HPDE6-E6E7 (cell line): Measurements from ENCODE around the gene KLK7.
"Not testable (repeated sequence)": the region's sequence is repeated elsewhere in the genome, so short reads cannot be mapped to it uniquely, and the experiment has no call there.

ENCODE experiments used
- DNase-seq: peaks from one replicate; pipeline ENCODE4 v3.0.0; 2011; ENCODE audit warnings: missing footprints; ENCODE audit errors: extremely low spot score

Gene KLK7

GRCh38 chr19:51010066-51010795 is 26.5 kb upstream of the KLK7 start:
- no peak for DNase-seq

- no peak for DNase-seq
These were observed 25.6 kb upstream of the KLK7 start for GRCh38 chr19:51009061-51009891.

GRCh38 chr19:51007488-51007887 is 23.8 kb upstream of the KLK7 start:
- DNase-seq: no peak

GRCh38 chr19:51006406-51006805 is 22.7 kb upstream of the KLK7 start:
- no peak for DNase-seq

DNA sequence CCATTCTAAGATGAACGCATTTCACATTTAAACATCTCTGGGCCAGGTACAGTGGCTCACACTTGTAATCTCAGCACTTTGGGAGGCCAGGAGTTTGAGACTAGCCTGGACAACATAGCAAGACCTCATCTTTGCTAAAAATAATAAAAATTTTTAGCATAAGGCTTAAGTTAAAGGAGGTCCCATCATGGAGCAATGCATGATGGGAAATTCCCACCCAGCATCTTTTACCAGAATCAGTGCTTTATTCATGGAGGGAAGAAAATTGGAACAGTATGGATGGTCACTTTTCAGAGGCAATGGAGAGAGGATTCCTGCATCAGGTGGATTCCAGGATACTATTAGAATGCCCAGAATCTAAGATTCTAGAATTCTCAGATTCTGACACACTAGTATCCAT is 21.5 kb upstream of the KLK7 start:
- DNase-seq: no peak

DNA sequence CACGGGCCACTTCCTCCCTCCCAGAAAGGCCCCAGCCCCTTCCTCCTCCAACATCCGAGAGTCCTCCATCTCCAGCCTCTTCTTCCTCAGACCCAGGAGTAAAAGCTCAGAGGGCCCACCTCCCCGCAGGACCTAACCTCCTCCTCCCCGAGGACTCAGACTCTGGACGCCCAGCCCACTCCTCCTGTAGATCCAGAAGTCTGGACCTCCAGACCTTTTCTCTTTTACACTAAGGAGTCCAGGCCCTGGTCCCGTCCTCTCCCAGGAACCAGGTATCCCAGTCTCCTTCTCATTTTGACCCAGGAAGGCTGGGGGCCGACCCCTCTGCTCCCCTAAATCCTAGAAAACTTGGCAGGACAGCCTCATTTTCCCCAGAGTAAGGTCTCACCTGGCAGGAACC is 19.6 kb upstream of the KLK7 start:
- no peak for DNase-seq

- DNase-seq: no peak
These were observed 19.0 kb upstream of the KLK7 start for GRCh38 chr19:51002542-51003311.

GRCh38 chr19:51002089-51002532 is 18.4 kb upstream of the KLK7 start:
- no peak for DNase-seq

DNA sequence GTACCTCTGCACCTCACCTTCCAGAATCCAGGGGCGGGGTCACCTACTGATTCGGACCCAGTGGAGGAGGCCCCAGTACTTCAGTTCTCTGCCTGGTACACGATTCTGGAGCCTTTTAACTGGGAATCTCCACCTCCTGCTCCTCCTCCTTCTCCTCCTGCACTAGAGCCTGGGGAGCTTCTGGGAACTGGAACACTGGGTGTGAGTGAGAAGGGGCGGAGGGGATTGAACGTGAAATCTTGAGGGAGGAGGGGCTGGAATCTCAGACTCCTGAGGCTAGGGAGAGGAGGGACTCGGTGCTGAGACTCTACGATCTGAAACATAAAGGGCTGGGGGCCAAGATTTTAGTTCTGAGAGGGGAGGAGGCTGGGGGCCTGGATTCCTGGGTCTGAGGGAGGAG is 17.8 kb upstream of the KLK7 start, which contains the start of gene KLK8:
TSS of gene KLK8 (minus strand) at position 90 of the 400 bp plus-strand sequence. CDS start 437 bp downstream, outside the sequence.
- no peak for DNase-seq

DNA sequence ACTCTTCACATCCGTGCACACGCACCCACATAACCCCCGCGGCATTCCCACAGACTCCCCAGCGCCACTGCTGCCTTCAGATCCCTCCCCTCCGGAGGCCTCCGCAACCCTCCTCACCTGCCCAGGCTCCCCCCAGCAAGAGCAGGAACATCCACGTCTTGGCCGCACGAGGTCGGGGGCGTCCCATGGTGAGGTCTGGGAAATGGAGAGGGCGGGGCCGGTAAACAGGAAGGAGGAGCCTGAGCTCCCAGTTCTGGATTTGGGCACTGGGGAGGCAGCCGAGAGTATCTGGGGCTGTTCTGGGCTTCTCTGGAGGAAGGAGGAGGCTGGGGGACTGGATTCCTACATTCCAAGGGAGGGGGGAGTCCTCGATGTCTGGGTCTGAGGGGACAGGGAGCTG is 17.3 kb upstream of the KLK7 start:
- DNase-seq: no peak

DNA sequence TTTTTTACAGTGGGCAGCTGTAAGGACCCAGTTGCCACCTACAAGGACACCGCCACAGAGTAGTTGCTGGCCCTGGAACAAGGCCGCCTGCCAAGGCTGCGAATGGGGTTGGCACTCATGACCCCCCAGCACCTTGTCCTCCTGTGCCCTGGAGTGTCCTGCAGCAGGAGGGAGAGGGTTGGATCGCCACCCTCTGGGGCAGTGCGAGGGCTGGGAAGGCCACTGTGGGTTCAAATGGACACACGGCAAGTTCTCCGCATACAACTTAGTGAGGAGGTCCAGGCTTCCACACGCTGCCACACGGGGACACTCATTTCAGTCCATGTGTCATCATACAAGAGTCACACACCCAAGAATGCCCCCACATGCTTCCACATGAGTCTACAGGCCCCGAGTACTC is 16.7 kb upstream of the KLK7 start:
- DNase-seq: no peak

DNA sequence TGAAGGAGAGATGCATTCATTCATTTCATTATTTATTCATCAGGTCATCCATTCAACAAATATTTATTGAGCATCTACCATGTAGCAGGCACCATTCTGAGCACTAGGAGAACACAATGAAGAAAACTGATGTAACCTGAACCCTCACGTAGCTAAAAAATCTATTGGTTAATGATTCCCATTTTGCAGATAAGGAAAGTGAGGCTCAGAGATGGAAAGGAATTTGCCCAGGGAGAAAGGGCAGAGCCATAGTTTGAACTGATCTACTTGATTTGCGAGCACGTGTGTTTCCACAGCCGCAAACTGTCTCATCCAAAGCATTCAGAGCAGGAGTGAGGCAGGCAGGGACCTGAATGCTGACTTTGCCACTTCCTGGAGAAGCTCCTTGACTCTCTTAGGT is 15.0 kb upstream of the KLK7 start:
- DNase-seq: no peak

DNA sequence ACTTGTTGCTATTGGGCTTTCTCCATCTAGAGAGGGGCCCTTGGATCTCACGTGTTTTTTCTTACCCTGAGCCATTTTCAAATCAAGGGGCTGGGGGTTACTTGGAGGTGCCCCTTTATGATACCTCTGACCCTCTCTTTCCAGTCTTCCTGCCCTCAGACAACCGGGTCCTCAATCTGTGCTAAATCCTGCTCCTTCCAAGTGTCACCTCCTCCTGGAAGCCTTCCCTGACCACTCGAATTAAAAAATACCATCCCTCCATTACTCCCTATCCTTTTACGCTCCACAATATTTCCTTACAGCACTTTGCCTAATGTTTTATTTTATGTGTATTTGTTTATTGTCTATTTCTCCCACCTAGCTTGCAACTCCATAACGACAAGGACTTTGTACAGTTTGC is 14.3 kb upstream of the KLK7 start:
- DNase-seq: no peak

DNA sequence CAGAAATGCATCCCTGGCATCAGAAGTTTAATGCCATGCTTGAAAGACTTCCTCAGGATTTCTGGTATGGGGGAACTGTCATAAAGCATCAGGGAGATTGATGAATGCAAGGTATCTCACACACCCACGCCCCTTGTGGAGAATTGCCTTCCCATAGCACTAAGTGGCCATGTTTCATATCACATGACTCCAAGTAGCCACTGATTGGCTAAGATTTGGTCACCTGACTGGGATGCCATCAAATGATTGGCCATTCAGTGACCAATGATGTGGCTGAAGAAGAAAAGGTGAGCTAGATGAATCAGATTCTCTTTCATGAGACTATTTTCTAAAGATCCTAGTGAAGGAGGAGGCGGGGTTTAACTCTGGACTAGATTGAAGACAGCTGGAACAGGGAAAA is 10.4 kb upstream of the KLK7 start:
- DNase-seq: no peak

DNA sequence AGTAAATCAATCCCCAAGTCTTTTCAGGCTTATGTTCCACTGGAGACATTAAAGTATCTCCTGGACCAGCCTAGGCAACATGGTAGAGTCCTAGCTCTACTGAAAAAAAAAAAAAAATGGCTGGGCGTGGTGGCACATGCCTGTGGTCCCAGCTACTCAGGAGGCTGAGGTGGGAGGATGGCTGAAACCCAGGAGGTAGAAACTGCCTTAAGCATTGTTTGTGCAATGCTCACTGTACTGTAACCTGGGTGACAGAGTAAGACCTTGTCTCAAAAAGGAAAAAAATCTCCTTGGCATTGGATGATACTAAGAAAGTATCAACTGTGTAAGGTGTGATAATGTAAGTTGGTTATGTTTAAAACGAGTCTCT is 8.9 kb upstream of the KLK7 start:
- DNase-seq: no peak

GRCh38 chr19:50984416-50984815 is 699 bp upstream of the KLK7 start:
- not testable (repeated sequence) for DNase-seq

DNA sequence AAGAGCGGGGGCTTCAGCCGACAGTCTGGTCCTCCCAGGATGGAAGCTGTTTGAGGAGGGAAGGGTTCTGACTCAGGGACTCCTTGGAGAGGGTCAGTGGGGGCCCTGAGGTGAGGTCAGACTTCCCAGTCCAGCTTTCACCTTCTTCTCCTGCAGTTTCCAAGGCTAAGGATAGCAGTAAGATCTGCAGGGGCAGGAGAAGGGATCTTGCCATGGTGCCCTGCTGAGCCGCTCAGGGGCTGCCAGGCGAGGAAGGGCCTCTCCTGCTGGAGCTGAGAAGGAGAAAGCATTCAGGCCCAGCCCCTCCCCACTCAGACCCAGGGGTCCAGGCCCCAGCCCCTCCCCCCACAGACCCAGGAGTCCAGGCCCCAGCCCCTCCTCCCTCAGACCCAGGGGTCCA is 1.5 kb downstream of the KLK7 start:
- DNase-seq: no peak

DNA sequence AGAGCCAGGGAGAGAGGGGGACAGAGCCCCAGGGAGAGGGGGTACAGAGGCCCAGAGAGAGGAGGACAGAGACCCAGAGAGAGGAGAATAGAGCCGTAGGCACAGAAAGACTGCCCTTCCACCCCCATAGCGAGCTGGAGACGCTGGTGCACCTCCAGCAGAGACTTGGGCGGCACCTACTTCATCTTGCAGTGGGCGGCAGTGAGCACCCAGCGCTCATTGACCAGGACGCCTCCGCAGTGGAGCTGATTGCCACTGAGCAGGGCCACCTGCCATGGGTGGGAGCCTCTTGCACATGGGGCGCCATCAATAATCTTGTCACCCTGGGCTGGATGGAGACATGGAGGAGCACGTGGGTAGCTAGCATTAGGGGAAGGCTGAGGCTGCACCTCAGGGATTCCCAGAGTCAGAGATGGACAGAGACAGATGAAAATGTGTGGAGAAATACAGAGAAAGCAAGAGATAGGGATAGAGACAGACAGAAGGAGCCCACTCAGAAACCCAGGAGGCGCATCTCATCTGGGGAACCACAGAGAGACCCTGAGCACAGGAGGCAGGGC is 2.0 kb downstream of the KLK7 start:
- no peak for DNase-seq

- no peak for DNase-seq
These were observed 3.5 kb downstream of the KLK7 start for GRCh38 chr19:50980208-50980607.

GRCh38 chr19:50979758-50980157 is 4.0 kb downstream of the KLK7 start:
- no peak for DNase-seq

DNA sequence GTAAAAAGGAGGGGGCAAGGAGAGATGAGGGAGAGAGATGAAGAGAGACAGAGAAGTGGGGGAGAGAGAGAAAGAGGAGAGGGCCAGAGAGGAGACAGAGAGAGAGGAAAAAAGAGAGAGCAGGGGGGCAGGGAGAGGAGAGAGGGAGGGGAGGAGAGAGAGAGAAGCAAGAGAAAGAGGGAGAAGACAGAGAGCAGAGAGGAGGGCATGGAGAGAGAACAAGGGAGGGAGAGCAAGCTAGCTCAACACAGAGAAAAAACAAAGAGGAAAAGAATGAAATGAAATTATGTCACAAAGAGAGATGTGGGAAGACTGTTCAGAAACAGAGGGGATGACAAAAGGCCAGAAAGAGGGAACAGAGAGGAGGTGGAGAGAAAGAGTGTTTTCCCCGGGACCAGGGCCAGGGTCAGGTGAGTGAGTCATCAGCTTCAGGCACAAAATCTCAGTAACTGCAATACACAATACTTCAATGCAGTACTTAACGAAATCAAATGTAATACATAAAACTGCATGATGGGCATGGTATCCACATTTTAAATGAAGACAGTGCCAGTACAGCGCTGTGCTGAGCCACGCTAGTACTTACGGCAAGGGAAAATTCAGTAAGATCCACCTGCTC is 4.8 kb downstream of the KLK7 start:
- no peak for DNase-seq

- DNase-seq: no peak
These were observed 6.1 kb downstream of the KLK7 start for GRCh38 chr19:50977626-50978025.
